Uterus (tissue), 2 donors: ENCODE results near the gene SIRPG.

ENCODE experiments used
- POLR2A ChIP-seq, 2 donors: fragments of 450-650 bp; IDR thresholded peaks; one replicate each; pipeline ENCODE4 v1.6.1; 2016; ENCODE audit warnings: antibody characterized with exemption in 2 of 2, mild to moderate bottlenecking in 1 of 2, moderate library complexity in 1 of 2
- TF ChIP-seq, protein P1 (sequence below), 4 experiments: fragments of 200-600 bp in 2 of 4; fragments of 450-650 bp in 2 of 4; sonication (generic) in 2 of 4; IDR thresholded peaks; one replicate each; pipeline ENCODE4 v1.5.1; 2016 to 2019; ENCODE audit warnings: antibody characterized with exemption in 4 of 4, mild to moderate bottlenecking in 2 of 4, moderate library complexity in 1 of 4

DNA sequence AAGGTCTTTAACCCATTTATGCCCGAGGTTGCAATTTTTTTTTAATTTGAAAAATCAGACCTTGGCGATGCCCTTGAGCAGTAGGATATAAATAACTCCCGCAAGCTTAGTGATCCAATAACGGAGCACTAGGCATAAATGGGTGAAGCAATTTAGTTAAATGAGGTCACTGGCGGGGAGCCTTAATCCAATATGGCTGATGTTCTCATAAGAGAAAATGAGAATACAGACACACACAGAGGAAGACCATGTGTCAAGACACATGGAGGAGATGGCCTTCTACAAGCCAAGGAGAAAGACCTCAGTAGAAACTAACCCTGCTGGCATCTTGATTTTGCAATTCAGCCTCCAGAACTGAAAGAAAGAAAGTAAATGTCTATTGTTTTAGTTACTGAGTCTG is 735 bp downstream of the SIRPG start:
- TF ChIP-seq, protein P1, sequence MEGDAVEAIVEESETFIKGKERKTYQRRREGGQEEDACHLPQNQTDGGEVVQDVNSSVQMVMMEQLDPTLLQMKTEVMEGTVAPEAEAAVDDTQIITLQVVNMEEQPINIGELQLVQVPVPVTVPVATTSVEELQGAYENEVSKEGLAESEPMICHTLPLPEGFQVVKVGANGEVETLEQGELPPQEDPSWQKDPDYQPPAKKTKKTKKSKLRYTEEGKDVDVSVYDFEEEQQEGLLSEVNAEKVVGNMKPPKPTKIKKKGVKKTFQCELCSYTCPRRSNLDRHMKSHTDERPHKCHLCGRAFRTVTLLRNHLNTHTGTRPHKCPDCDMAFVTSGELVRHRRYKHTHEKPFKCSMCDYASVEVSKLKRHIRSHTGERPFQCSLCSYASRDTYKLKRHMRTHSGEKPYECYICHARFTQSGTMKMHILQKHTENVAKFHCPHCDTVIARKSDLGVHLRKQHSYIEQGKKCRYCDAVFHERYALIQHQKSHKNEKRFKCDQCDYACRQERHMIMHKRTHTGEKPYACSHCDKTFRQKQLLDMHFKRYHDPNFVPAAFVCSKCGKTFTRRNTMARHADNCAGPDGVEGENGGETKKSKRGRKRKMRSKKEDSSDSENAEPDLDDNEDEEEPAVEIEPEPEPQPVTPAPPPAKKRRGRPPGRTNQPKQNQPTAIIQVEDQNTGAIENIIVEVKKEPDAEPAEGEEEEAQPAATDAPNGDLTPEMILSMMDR (IDR thresholded peaks at IDR 0.05): no peak
- TF ChIP-seq POLR2A (IDR thresholded peaks at IDR 0.05): no peak
